Body of pancreas (tissue), 4 donors: ENCODE measurements around the gene KIT. TPM values are rescaled to one million over a fixed set of nuclear protein-coding genes. Genes with fewer than 3 reads are reported as not detected.

Experiments
- ATAC-seq: fragments of 150-250 bp; one replicate; pipeline ENCODE4 v1.9.1; 2016
- DNase-seq, 4 donors: peaks; one replicate each; pipeline ENCODE4 v3.0.0-alpha.2; 2019
- H3K27ac ChIP-seq, 4 donors: fragments of 200-600 bp; sonication (generic); 1 replicate in 3 of 4; 2 replicates in 1 of 4; pipeline versions ENCODE4 v1.5.1 to v1.6.1; 2016 to 2019; ENCODE audit warnings: mild to moderate bottlenecking in 1 of 4, mixed read lengths in 1 of 4, moderate library complexity in 1 of 4
- H3K27me3 ChIP-seq, 2 donors: fragments of 200-600 bp; sonication (generic); one replicate each; pipeline ENCODE4 v1.6.0; 2016; ENCODE audit warnings: mild to moderate bottlenecking in 1 of 2
- H3K36me3 ChIP-seq, 2 donors: fragments of 200-600 bp; sonication (generic); replicated peaks in 1 of 2; 2 replicates each; pipeline ENCODE4 v1.5.1; 2016; ENCODE audit warnings: low read depth in 2 of 2; ENCODE audit not compliant: insufficient read depth in 1 of 2
- H3K4me1 ChIP-seq: fragments of 200-600 bp; sonication (generic); one replicate; pipeline ENCODE4 v1.6.0; 2016
- H3K4me3 ChIP-seq, 2 donors: fragments of 200-600 bp; sonication (generic); 1 replicate in 1 of 2; 2 replicates in 1 of 2; pipeline ENCODE4 v1.5.1; 2016 to 2019
- H3K9me3 ChIP-seq, 3 donors: fragments of 200-600 bp; sonication (generic); 1 replicate in 2 of 3; 2 replicates in 1 of 3; pipeline ENCODE4 v1.5.1; 2016
- CTCF ChIP-seq, 7 experiments: fragments of 450-650 bp in 4 of 7; fragments of 200-600 bp in 3 of 7; sonication (generic) in 3 of 7; IDR thresholded peaks; one replicate each; pipeline ENCODE4 v1.5.1; 2016 to 2019; ENCODE audit warnings: antibody characterized with exemption in 7 of 7
- POLR2A ChIP-seq, 3 donors: fragments of 450-650 bp; IDR thresholded peaks; one replicate each; pipeline ENCODE4 v1.6.1; 2016; ENCODE audit warnings: antibody characterized with exemption in 3 of 3, mild to moderate bottlenecking in 2 of 3
- WGBS, 2 donors: methylation state at CpG; one replicate each; pipeline ENCODE4 v1.1.5; 2017; 5-methylcytosine and 5-hydroxymethylcytosine counted together
- intact Hi-C: fragments of 100-400 bp; cut with DNase I; formaldehyde crosslinking; loops from one replicate; pipeline ENCODE4 v1.15.1; 2023
- total RNA-seq, 2 donors: library from RNA; depleted of rRNA; stranded (reverse); fragments of >200 nt; gene quantifications; one replicate each; pipeline ENCODE4 v1.1.0, GENCODE V29; 2016

The KIT gene
- total RNA-seq, 2 donors from 2014 or later: 2.1 to 4.0 TPM

- H3K4me1 ChIP-seq: no peaks in the 10 kb centered on the region
- TF ChIP-seq POLR2A (IDR thresholded peaks at IDR 0.05) (no peak), CTCF (IDR thresholded peaks at IDR 0.05) (no peak)
- H3K27me3 ChIP-seq: no peaks in the 10 kb centered on the region
- intact Hi-C loops: no loop called here
- H3K4me3 ChIP-seq: no peak overlapping the region
- no peak overlapping the region for H3K27ac ChIP-seq
- 55 to 75% methylated on average over 11 of the region's 11 CpGs for WGBS, 2 donors
- DNase-seq (peak in 1 of 4 donors; percentile 11), ATAC-seq (no peak)
- no peaks in the 10 kb centered on the region for H3K9me3 ChIP-seq
- no peaks in the 10 kb centered on the region for H3K36me3 ChIP-seq
Observed at GRCh38 chr4:54687887-54688841, 30.4 kb downstream of the KIT start.

- 66 to 79% methylated on average over 12 of the region's 12 CpGs for WGBS, 2 donors
- H3K27me3 ChIP-seq: no peaks in the 10 kb centered on the region
- no peak overlapping the region for H3K27ac ChIP-seq
- H3K4me1 ChIP-seq: no peaks in the 10 kb centered on the region
- intact Hi-C loops: no loop called here
- H3K36me3 ChIP-seq: no peaks in the 10 kb centered on the region
- TF ChIP-seq POLR2A (IDR thresholded peaks at IDR 0.05): no peak
- TF ChIP-seq CTCF (IDR thresholded peaks at IDR 0.05): no peak
- DNase-seq (no peak), ATAC-seq (no peak)
- H3K9me3 ChIP-seq: no peaks in the 10 kb centered on the region
- no peak overlapping the region for H3K4me3 ChIP-seq
Observed at GRCh38 chr4:54695337-54695736, 37.6 kb downstream of the KIT start.

GRCh38 chr4:54695788-54696187 lies 38.0 kb downstream of the KIT start:
- H3K27ac ChIP-seq: no peak overlapping the region
- DNase-seq (no peak), ATAC-seq (no peak)
- no peaks in the 10 kb centered on the region for H3K27me3 ChIP-seq
- H3K9me3 ChIP-seq: no peaks in the 10 kb centered on the region
- H3K36me3 ChIP-seq: no peaks in the 10 kb centered on the region
- no peaks in the 10 kb centered on the region for H3K4me1 ChIP-seq
- 79 to 80% methylated on average over 3 of the region's 3 CpGs for WGBS, 2 donors
- no peak overlapping the region for H3K4me3 ChIP-seq
- TF ChIP-seq CTCF (IDR thresholded peaks at IDR 0.05): no peak
- no peak for TF ChIP-seq POLR2A (IDR thresholded peaks at IDR 0.05)
- intact Hi-C loops: no loop called here

GRCh38 chr4:54696649-54697048 lies 38.9 kb downstream of the KIT start:
- H3K4me3 ChIP-seq: no peak overlapping the region
- ATAC-seq (no peak), DNase-seq (no peak)
- no peaks in the 10 kb centered on the region for H3K27me3 ChIP-seq
- no peak overlapping the region for H3K27ac ChIP-seq
- TF ChIP-seq CTCF (IDR thresholded peaks at IDR 0.05) (no peak), POLR2A (IDR thresholded peaks at IDR 0.05) (no peak)
- no peaks in the 10 kb centered on the region for H3K36me3 ChIP-seq
- intact Hi-C loops: no loop called here
- WGBS, 2 donors: 85 to 91% methylated on average over 5 of the region's 5 CpGs
- no peaks in the 10 kb centered on the region for H3K9me3 ChIP-seq
- no peaks in the 10 kb centered on the region for H3K4me1 ChIP-seq

- H3K9me3 ChIP-seq: no peaks in the 10 kb centered on the region
- no peak overlapping the region for H3K4me3 ChIP-seq
Observed at GRCh38 chr4:54700986-54701385, 43.2 kb downstream of the KIT start.

More at GRCh38 chr4:54700986-54701385, 43.2 kb downstream of the KIT start:
- no peak for DNase-seq
- no peaks in the 10 kb centered on the region for H3K36me3 ChIP-seq
- H3K27ac ChIP-seq: no peak overlapping the region
- H3K27me3 ChIP-seq: no peaks in the 10 kb centered on the region
- TF ChIP-seq CTCF (IDR thresholded peaks at IDR 0.05) (no peak), POLR2A (IDR thresholded peaks at IDR 0.05) (no peak)
- 15 to 16% methylated on average over 2 of the region's 2 CpGs for WGBS, 2 donors
- H3K4me1 ChIP-seq: no peaks in the 10 kb centered on the region
- ATAC-seq: no peak
- intact Hi-C loops: no loop called here
